Lung microvascular endothelial cell (primary cell): Measurements from ENCODE around the gene A4GALT. TPM values are rescaled to one million over a fixed set of nuclear protein-coding genes. Genes with fewer than 3 reads are reported as not detected.
A peak's percentile ranks its signal among the peaks of the same experiment; 100 is the strongest.

Experiments used
- DNase-seq, 2 donors: peaks; one replicate each; pipeline versions ENCODE4 v3.0.0 to v3.0.0-alpha.2; 2010; ENCODE audit warnings: low read depth in 2 of 2
- total RNA-seq: library from RNA; depleted of rRNA; stranded (reverse); fragments of >200 nt; gene quantifications from 2 replicates; pipeline ENCODE4 v1.2.1, GENCODE V29; 2014

The A4GALT gene
- total RNA-seq, 1 donor from 2014 or later, result 43.8 TPM

DNA sequence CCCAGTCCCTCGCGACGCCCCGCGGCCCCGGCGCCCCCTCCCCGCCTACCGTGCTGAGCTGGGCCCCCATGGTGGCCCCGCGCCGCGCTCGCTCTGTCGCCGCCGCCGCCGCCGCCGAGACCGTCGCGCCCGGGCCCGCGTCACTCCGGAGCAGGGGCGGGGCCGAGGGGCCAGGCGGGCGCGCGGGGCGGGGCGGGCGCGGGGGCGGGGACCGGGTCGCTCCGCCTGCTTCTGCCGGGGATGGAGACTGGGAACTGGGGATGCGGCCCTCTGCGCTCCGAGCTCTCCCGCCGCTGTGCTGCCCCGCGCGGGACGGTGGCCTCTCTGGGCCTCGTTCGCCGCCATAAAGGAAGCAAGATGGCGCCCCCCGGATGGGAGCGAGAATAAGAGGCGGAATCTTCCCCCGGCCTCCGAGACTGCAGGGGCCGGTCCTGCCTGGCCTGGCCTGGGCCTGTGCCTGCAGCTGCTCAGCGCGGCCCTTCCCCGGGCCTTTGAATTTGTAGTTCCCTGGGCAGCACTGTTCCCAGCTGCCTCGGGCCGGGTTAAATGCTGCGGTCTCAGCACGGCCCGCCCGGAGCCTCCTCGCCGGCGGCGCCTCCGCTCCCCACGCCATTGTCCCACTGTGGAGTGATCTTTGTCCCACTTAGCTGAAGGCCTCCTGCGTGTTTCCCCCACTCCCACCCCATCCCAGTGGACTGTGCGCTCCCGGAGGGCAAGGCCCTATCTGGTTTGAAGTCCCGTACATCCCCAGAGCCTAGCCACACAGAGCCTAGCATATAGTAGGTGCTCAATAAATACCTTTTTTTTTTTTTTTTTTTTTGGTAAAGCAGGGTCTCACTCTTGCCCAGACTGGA lies 71.2 kb downstream of the A4GALT start, which contains the start of gene CYB5R3:
CYB5R3 (minus strand) TSS at position 147 of the 854 bp plus-strand sequence; CDS start at position 70, 77 bp downstream.
- peak; percentile 77 to 86 for DNase-seq

DNA sequence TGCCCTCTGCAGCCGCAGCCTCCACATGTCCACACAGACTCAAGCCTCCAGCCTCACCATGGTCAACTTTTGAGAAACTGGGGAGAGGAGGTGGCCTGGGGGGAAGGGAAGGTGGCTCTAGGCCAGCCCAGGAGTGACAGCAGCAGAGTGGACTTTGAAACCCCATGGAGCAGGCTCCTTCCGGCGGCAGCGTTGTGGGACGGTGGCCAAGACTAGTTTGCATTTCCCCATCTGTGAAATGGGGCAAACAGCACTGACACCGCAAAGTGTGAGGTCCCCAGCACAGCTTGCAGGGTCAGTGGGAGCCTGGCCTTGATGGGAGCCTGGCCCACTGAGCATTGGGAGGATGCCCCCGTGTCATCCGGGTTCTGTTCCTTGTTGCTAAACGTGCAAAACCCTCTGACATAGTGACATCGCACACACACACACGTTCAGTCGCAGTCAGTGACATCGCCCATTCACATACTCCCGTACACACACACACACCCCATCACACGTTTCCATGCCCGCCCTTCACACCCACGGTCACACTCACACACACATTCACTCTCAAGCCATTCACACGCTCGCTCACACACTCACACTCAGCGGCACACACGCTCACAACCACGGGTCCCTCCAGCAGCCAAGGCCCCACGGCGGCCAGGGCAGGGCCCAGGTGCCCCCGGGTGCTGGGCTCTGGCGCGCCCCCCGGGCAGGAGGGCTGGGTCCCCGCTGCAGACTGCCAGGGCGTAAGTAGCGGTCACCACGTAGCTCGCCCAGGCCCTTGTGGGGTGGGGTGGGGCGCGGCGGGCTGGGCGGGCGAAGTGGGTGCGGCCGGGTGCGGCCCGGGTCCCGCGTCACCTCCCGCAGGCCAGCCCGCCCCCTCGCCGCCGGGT lies 72.1 kb downstream of the A4GALT start:
- DNase-seq, result peak; percentile 51 to 70

DNA sequence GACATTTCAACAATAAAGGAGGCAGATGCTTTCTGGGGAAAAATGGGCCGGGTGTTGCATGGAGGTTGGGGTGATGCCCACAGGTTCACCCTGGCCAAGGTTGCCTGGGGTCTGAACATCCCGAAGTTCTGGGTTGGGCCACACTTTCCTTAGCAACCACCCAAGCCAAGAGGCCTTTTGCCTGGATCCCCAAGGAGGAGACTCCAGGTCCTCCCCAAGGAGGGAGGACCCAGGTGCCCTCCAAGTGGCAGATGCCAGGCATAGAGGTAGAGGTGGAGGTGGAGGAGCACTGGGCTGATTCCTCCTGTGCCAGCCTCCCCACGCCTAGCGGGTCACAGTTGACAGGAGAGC lies 72.7 kb downstream of the A4GALT start:
- DNase-seq, result no peak

DNA sequence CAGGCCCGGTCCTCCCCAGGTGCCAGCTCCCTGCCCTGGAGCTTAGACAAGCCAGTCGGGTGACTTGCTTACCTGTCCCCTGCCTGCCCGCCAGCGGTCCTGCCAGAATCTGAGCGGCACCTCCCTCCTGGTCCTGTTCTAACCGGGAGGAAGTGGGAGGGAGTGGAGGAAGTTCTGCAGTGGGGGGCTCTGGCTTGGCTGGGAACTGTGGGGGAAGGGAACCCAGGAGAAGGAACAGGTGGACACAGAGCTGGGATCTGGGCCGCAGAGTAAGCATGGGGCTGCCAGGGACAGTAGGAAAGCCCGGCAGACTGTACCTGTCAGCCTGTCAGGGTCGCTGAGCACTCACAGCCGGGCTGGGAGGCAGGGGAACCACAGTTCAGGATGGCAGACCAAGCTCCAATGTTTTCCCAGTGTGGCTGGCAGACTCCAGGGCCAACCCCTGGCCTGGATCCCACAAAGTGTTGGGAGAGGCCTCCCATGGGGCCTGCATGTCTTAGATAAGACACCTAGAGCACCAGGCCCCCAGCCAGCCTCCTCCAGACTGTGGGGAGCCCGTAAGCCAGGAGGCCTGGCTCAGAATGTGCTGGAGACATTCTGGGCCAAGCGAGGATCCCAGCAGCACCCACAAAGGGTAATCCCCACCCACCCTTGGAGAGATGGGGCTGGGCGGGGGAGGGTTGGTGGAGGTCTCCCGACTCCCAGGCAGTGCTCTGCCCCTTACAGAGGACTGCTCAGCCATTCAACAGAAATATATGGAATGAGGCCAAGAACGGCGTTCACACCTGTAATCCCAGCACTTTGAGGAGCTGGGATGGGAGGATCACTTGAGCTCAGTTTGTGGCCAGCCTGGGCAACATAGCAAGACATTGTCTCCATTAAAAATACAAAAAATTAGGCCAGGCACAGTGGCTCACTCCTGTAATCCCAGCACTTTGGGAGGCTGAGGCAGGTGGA lies 73.8 kb downstream of the A4GALT start:
- no peak for DNase-seq

DNA sequence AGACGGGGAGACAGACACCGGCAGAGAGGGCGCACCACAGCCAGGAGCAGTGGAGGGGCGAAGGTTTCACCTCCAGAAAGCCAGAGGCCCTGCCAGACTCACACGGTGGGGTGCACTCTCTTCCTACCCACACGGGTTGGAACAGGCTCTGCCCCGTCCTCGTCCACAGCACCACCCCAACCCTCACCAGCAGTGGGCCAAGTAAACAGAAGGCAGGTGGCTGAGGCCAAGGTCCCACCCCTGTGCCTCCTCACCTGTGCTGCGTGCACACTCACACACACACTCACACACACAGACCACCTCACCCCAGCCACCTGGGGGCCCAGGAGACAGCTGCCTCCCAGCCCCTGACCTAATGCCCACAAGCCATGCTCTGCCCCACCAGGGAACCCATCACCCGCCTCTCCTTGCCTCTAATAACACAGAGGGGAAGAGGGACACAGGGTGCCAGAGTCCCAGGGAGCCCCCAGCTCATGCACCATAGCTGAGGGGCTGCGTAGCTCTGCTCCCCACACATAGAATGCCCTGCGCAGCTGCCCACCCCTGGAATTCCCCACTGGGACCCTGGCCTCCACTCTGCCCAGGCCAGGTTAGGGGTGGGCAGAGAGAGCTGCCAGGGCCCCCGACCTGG lies 74.6 kb downstream of the A4GALT start:
- DNase-seq, result no peak

DNA sequence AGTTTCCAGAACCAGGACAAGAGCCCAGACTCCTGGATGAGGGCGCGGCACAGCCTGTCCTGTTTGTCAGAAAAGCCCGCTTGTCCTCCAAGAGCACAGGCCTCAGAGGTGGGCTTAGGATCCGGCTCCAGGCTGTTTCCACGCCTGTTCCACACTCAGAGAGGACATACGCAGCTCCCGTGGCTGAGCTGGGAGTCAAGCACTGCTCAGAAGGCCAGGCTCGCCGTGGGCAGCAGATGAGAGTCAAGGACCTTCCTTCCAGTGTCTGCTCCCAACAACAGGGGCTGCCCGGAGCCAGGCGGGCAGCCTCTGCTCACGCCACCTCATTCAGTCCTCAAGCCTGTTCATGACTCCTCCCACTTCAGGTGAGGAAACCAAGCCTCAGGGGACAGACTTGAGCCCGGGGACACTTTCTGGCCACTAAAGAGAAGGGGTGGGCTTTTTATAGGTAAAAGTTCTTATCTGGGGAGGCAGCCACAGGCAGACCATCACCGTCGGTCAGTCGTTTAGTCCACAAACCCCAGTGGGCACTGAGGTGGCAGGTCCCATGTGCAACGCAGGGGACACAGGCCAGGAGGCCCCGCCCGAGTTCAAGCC lies 75.2 kb downstream of the A4GALT start:
- DNase-seq, result peak in 1 of 2 donors; percentile 46

DNA sequence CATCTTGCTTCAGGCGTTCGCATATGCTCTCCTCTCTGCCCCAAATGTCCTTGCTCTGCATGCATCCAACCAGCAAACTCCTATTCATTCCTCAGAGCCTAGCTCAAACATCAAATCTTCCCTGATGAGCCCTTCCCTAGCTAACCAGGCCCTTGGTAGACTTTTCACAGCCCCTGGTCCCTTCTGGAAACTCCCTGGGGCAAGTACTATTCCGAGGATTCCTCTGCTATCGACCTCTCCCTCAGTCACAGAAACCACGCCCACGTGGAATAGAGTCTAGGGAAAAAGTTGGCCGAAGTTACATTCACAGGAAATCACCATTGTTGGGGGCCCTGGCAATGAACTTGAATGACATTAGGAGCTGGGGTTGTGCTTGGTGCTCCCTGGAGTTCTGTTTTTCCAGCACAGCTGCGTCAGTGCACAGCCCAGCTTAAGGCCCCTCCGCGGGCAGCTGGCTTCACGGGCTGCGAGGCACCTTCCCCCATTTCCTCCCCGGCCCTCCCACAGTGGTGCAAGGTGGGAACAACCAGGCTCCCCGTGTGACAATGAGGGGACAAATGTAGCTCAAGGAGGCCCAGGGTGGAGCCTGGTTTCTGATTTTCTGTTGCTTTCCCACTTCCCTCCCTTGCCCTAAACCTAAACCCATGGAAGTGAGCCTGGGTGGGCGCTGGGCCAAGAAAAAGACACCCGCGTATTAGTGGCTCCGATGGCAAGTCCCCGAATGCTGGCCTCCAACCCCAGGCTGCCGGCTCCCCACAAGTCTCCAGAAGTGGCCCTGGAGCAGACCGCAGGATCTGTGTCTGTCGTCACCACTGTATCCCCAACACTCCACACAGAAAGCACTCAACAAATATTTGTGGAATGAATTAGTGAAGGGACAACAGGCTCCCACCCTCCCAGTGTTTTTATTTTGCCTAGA lies 76.0 kb downstream of the A4GALT start:
- peak; percentile 61 to 86 for DNase-seq

DNA sequence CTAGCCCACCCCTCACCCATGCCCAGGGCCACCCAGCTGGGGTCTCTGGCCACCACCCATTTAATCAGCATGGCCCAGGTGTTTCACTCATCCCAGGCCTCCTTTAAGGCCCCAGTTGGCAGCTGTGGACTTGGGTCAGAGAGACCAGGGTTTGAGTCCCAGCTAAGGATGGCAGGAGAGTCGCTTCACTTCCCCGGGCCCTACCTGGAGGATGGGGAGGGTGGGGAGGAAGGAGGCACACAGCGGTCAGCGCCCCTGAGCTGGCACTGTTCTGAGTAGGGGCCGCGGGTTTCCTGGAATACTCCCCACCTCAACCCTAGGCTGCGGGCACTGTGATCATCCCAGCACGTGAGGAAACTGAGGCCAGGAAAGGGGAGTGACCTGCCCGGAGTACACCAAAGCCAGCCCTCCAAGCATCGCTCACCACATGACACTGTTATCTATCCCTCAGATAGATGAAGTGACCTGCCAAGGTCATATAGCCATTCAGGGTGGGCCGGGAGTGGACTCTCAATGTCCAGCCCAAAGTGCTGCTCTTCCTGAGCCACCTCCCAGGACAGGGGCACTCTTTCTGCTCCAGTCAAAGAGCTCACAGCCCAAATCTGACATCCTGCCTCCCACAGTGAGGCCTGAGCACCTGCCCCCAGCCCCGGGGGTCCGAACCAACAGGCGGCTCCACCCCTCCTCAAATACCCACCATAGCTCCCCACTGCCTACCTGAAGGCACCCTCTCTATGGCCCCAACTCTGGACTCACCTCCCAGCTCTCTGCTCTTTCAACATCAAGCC lies 76.8 kb downstream of the A4GALT start:
- DNase-seq, result no peak

DNA sequence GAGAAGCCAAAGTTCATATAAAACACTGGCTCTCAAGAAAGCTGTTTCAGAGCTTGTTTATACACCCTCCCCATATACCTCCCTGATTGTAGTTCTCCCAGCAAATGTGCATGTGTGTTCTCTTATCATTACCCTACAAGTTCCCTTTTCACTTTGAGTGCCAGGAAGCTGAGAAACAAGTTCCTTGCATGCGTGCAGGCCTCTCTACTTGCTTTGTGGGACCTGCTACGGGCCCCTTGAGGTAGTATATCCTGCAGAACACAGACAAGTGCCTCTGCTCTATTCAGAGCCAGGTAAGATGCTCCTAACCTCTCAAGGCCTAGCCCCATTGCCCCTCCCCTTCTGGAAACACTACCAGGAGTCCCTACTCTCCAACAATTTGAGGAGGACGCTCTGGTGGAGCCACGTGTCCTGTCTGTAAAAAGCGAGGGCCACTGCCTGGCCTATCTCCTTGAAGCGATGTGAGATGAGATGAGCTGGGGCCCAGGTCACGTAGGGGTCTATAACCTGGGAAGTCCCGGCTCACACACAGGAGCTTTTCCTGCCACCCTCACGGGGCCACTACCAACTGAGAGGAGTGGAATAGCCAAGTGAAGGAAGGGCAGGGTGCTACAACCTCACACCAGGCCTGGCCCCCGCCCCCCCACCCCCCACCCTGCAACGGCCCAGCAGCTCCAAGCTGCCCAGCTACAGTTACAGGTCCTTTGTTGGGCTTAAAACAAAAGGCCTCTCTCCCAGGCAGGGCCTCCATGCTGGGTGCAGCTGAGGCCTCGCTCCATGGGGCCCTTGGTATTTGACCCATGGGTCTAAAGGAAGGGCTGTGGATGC lies 77.7 kb downstream of the A4GALT start:
- DNase-seq, result no peak

Other genes with a start within 250 kb of the A4GALT start
- gene RRP7A, start 201.1 kb downstream of the A4GALT start, total RNA-seq, result 24.4 and 27.2 TPM in 2 replicates
- 3.3 and 3.8 TPM in 2 replicates for gene SERHL2, start 166.9 kb downstream of the A4GALT start, total RNA-seq
- 18.7 and 20.6 TPM in 2 replicates for gene POLDIP3, start 106.0 kb downstream of the A4GALT start, total RNA-seq
- gene ATP5MGL, start 80.3 kb downstream of the A4GALT start, total RNA-seq, result 0.22 and 0.60 TPM in 2 replicates
- 99.0 and 129 TPM in 2 replicates for gene CYB5R3, start 71.5 kb downstream of the A4GALT start, total RNA-seq
- gene ARFGAP3, start 136.4 kb upstream of the A4GALT start, total RNA-seq, result 45.8 and 55.2 TPM in 2 replicates